Left ventricle myocardium inferior (tissue), 1 donor: ENCODE measurements around the gene SNX30. TPM values are rescaled to one million over a fixed set of nuclear protein-coding genes. Genes with fewer than 3 reads are reported as not detected.

Experiments
- DNase-seq: peaks from one replicate; pipeline ENCODE4 v3.0.0-alpha.2; 2020
- H3K27ac ChIP-seq: fragments of 200-600 bp; replicated peaks from 2 replicates; pipeline ENCODE4 v1.8.0; 2021
- H3K27me3 ChIP-seq: fragments of 200-600 bp; 2 replicates; pipeline ENCODE4 v1.8.0; 2021; ENCODE audit warnings: low read depth
- H3K36me3 ChIP-seq: fragments of 200-600 bp; 2 replicates; pipeline ENCODE4 v1.8.0; 2021
- H3K4me1 ChIP-seq: fragments of 200-600 bp; 2 replicates; pipeline ENCODE4 v1.8.0; 2021
- H3K4me3 ChIP-seq: fragments of 200-600 bp; 2 replicates; pipeline ENCODE4 v1.8.0; 2021; ENCODE audit warnings: mild to moderate bottlenecking, moderate library complexity
- H3K9me3 ChIP-seq: fragments of 200-600 bp; replicated peaks from 2 replicates; pipeline ENCODE4 v1.8.0; 2021
- intact Hi-C: fragments of 100-400 bp; cut with micrococcal nuclease; formaldehyde crosslinking; loops from one replicate; pipeline ENCODE4 v1.11.0; 2022
- total RNA-seq: library from RNA; stranded (reverse); fragmentation: NEBNext Ultra II Directional; extraction: Animal tissue kit (Norgen Biotek cat#: 25700); gene quantifications from one replicate; pipeline ENCODE4 v1.2.1, GENCODE V29; 2021
- TF ChIP-seq, protein P1 (sequence below): fragments of 200-600 bp; IDR thresholded peaks from 2 replicates; pipeline ENCODE4 v1.8.0; 2021; ENCODE audit warnings: antibody characterized with exemption, mild to moderate bottlenecking, borderline replicate concordance
- donor health status: DM: no; HTN: yes; CAD: no; lungs with severe emphysema.

Gene SNX30
- total RNA-seq, 1 donor from 2014 or later = 3.2 TPM

DNA sequence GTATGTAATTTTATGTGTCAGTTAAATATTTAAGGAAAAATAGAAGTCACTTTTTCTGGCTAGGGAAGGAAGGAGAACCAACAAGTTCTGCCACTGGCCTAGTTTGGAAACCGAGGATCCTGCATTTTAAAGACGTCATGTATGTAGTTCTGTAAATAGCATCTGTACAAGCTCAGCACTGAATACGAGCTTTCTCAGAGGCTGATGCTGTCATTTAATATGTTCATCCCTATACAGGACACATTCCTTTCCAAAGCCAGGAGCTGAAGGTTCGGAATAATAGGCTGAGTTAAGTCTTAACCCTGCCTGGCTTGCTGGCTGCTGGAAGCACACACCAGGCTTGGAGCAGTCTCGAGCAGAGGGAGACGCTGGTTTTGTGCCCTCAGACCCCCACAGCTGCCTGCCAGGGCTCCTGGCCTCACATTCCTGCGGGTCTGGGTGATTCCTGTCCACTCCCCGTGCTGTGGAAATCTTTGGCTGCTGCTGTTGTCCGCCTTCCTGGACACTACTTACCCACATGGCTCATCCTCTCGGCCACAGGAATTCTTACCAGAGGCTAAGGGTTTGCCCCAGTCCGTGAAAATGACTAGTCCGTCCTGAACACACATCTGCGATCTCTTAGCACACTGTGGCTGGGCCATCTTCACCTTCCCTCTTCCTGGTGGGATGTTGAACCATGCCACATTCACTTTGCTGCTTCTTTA is 103.5 kb downstream of the SNX30 start:
- TF ChIP-seq, protein P1, sequence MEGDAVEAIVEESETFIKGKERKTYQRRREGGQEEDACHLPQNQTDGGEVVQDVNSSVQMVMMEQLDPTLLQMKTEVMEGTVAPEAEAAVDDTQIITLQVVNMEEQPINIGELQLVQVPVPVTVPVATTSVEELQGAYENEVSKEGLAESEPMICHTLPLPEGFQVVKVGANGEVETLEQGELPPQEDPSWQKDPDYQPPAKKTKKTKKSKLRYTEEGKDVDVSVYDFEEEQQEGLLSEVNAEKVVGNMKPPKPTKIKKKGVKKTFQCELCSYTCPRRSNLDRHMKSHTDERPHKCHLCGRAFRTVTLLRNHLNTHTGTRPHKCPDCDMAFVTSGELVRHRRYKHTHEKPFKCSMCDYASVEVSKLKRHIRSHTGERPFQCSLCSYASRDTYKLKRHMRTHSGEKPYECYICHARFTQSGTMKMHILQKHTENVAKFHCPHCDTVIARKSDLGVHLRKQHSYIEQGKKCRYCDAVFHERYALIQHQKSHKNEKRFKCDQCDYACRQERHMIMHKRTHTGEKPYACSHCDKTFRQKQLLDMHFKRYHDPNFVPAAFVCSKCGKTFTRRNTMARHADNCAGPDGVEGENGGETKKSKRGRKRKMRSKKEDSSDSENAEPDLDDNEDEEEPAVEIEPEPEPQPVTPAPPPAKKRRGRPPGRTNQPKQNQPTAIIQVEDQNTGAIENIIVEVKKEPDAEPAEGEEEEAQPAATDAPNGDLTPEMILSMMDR = no peak

DNA sequence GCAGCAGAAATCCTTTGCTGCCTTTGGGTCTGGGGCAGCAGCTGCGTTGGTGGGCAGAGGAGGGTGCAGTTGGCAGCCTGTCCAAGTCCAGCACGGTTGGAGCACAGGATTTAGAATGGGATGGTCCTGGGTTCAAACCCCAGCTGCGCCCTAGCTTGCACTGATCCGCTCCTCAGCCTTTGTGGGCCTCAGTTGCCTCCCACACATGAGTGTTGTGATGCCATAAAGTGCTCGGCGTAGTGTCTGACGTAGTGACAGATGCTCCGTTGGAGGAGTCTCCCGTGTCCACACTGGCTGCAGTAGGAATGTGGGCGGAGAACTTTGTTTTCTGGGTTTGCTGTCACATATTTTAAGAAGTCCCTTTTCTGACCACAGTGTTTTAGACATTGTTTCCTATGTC is 104.1 kb downstream of the SNX30 start:
- no peaks in the 10 kb centered on the region for H3K27me3 ChIP-seq
- no peak for DNase-seq
- TF ChIP-seq, protein P1 = no peak
- H3K4me3 ChIP-seq = no peak overlapping the region
- peaks cover 6% of the 10 kb centered on the region for H3K36me3 ChIP-seq
- intact Hi-C loops = no loop called here
- H3K4me1 ChIP-seq = no peaks in the 10 kb centered on the region
- H3K9me3 ChIP-seq = no peaks in the 10 kb centered on the region
- H3K27ac ChIP-seq = no peak overlapping the region

More for the DNA sequence above, 103.5 kb downstream of the SNX30 start:
- peaks cover 6% of the 10 kb centered on the region for H3K36me3 ChIP-seq
- H3K27me3 ChIP-seq = no peaks in the 10 kb centered on the region
- no peak for DNase-seq
- H3K27ac ChIP-seq = no peak overlapping the region
- no peaks in the 10 kb centered on the region for H3K9me3 ChIP-seq
- no peak overlapping the region for H3K4me3 ChIP-seq
- intact Hi-C loops = no loop called here
- H3K4me1 ChIP-seq = no peaks in the 10 kb centered on the region

DNA sequence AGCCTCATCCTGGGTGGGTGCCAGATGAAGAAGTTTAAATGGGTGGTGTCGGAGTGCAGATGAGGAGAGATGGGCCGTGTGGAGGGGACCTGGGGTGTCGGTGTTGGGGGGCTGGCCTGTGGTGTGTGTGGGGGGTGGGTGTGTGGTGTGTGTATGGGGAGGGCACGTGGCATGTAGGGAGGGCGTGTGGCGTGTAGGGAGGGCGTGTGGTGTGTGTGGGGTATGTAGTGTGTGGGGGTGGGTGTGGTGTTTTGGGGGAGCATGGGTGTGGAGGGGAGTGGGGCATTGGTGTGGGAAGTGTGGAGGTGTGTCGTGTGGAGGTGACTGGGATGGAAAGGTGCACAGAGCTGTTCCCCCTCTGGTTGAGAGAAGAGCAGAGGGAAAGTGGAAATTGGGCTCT is 105.6 kb downstream of the SNX30 start:
- DNase-seq = no peak
- Histone ChIP-seq H3K27ac (no peak overlapping the region), H3K4me1 (peaks cover 5% of the 10 kb centered on the region), H3K9me3 (no peaks in the 10 kb centered on the region), H3K27me3 (no peaks in the 10 kb centered on the region), H3K36me3 (no peaks in the 10 kb centered on the region), H3K4me3 (no peak overlapping the region)
- TF ChIP-seq, protein P1 = no peak
- intact Hi-C loops = no loop called here

DNA sequence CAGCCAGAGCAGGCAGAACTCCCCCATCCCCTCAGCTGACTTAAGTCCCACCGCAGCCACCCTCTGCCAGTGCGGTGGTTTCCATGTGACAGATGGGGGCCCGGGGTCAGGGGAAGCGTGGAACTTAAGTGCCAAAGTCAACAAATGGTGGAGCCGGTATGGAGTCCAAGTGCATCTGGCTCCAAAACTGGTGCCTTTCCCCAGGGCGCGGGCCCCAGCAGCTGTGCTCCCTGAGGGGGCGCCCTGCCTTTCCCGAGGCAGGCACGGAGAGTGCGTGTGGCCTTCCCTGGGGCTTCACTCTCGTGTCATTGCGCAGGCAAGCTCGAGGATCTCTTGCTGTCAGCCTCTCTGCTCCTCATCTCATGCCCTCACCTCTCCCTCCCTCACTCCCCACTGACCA is 106.3 kb downstream of the SNX30 start:
- Histone ChIP-seq H3K4me1 (peaks cover 12% of the 10 kb centered on the region), H3K27me3 (no peaks in the 10 kb centered on the region), H3K9me3 (no peaks in the 10 kb centered on the region), H3K36me3 (no peaks in the 10 kb centered on the region), H3K4me3 (no peak overlapping the region), H3K27ac (no peak overlapping the region)
- intact Hi-C loops = no loop called here
- TF ChIP-seq, protein P1 = no peak
- no peak for DNase-seq

DNA sequence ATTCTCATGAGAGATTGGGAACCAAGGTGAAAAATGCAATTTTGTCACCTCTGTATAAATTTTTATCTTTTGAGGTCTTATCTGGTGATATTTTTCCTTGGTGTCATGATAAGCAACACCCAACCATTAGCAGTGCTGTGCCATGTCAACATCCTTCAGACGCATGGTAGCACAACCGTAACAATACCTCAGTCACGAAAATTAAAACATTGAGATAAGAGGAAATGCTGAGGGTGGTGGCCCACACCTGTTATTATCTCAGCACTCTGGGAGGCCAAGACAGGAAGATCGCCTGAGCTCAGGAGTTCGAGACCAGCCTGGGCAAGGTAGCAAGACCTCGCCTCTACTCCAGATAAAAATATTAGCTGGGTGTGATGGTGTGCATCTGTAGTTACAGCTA is 107.4 kb downstream of the SNX30 start:
- Histone ChIP-seq H3K4me1 (peaks cover 16% of the 10 kb centered on the region), H3K9me3 (no peaks in the 10 kb centered on the region), H3K27ac (no peak overlapping the region), H3K4me3 (no peak overlapping the region), H3K36me3 (no peaks in the 10 kb centered on the region), H3K27me3 (no peaks in the 10 kb centered on the region)
- intact Hi-C loops = no loop called here
- DNase-seq = no peak
- TF ChIP-seq, protein P1 = no peak
